GM12872 (cell line): ENCODE results near the gene PARD3B.

Experiments used
- CTCF ChIP-seq: IDR thresholded peaks from 3 replicates; pipeline ENCODE4 v1.5.1; 2011; ENCODE audit warnings: low read depth, mild to moderate bottlenecking, low read length, moderate library complexity; ENCODE audit not compliant: insufficient read depth

Gene PARD3B

GRCh38 chr2:204566439-204566838 is 21.2 kb downstream of the PARD3B start:
- no peak for TF ChIP-seq CTCF

GRCh38 chr2:204570421-204570820 is 25.1 kb downstream of the PARD3B start:
- no peak for TF ChIP-seq CTCF

- no peak for TF ChIP-seq CTCF
Observed at GRCh38 chr2:204571041-204571440, 25.8 kb downstream of the PARD3B start.

- TF ChIP-seq CTCF = no peak
Observed at GRCh38 chr2:204571911-204572310, 26.6 kb downstream of the PARD3B start.

GRCh38 chr2:204573221-204573620 is 27.9 kb downstream of the PARD3B start:
- TF ChIP-seq CTCF = no peak

GRCh38 chr2:204574486-204574885 is 29.2 kb downstream of the PARD3B start:
- TF ChIP-seq CTCF = no peak

GRCh38 chr2:204575463-204575862 is 30.2 kb downstream of the PARD3B start:
- TF ChIP-seq CTCF = no peak

- TF ChIP-seq CTCF = no peak
Observed at GRCh38 chr2:204576362-204576979, 31.2 kb downstream of the PARD3B start.
